HepG2 (cell line): ENCODE measurements around the gene UNG. TPM values are rescaled to one million over a fixed set of nuclear protein-coding genes. Genes with fewer than 3 reads are reported as not detected.

Source experiments
- CSRNP1 ChIP-seq: sonication (generic); formaldehyde crosslinking; IDR thresholded peaks from 2 replicates; pipeline ENCODE4 v1.8.1; 2023; ENCODE audit warnings: mild to moderate bottlenecking, missing genetic modification reagents
- DZIP1 ChIP-seq: sonication (generic); formaldehyde crosslinking; IDR thresholded peaks from 2 replicates; pipeline ENCODE4 v1.5.0; 2020; ENCODE audit warnings: mild to moderate bottlenecking, missing genetic modification reagents
- EHMT2 ChIP-seq: fragments of 200-600 bp; sonication (generic); IDR thresholded peaks from 2 replicates; pipeline ENCODE4 v1.7.0; 2017; ENCODE audit warnings: antibody characterized with exemption, low read depth, low read length, borderline replicate concordance
- EZH2 ChIP-seq: conservative IDR thresholded peaks from 2 replicates; pipeline ENCODE4 v1.6.1; 2012; ENCODE audit warnings: mild to moderate bottlenecking, low read depth, low read length, moderate library complexity
- GMEB2 ChIP-seq: IDR thresholded peaks from 2 replicates; pipeline ENCODE4 v1.6.1; 2016; ENCODE audit warnings: missing biosample characterization, missing genetic modification reagents, low read depth
- KLF15 ChIP-seq: sonication (generic); formaldehyde crosslinking; IDR thresholded peaks from 2 replicates; pipeline ENCODE4 v1.8.1; 2023; ENCODE audit warnings: borderline replicate concordance, mild to moderate bottlenecking, inconsistent platforms, missing genetic modification reagents, mixed read lengths
- MAFK ChIP-seq, 2 experiments: IDR thresholded peaks in 1 of 2; conservative IDR thresholded peaks in 1 of 2; 2 replicates each; pipeline ENCODE4 v1.6.1; 2011; ENCODE audit warnings: improper control_type of control experiment in 2 of 2, low read length in 2 of 2
- MEF2D ChIP-seq: sonication (generic); formaldehyde crosslinking; IDR thresholded peaks from 2 replicates; pipeline ENCODE4 v1.5.1; 2020; ENCODE audit warnings: mild to moderate bottlenecking, missing genetic modification reagents
- SMARCE1 ChIP-seq: fragments of 450-650 bp; IDR thresholded peaks from 2 replicates; pipeline ENCODE4 v1.6.1; 2017; ENCODE audit warnings: borderline replicate concordance
- SSRP1 ChIP-seq: IDR thresholded peaks from 2 replicates; pipeline ENCODE4 v1.6.1; 2016; ENCODE audit warnings: control low read depth
- THRA ChIP-seq: sonication (generic); formaldehyde crosslinking; IDR thresholded peaks from 2 replicates; pipeline ENCODE4 v1.4.0; 2020; ENCODE audit warnings: missing genetic modification reagents, borderline replicate concordance
- THYN1 ChIP-seq: sonication (generic); formaldehyde crosslinking; IDR thresholded peaks from 2 replicates; pipeline ENCODE4 v1.8.1; 2023; ENCODE audit warnings: low read depth, mild to moderate bottlenecking, moderate library complexity, missing genetic modification reagents, borderline replicate concordance
- ZFP90 ChIP-seq: sonication (generic); formaldehyde crosslinking; IDR thresholded peaks from 2 replicates; pipeline ENCODE4 v1.8.0; 2022; ENCODE audit warnings: missing genetic modification reagents, mild to moderate bottlenecking, inconsistent platforms, borderline replicate concordance
- ZNF101 ChIP-seq: sonication (generic); formaldehyde crosslinking; IDR thresholded peaks from 2 replicates; pipeline ENCODE4 v1.4.0; 2020; ENCODE audit warnings: mild to moderate bottlenecking, low read depth, missing genetic modification reagents, borderline replicate concordance
- ZNF33A ChIP-seq: sonication (generic); formaldehyde crosslinking; IDR thresholded peaks from 2 replicates; pipeline ENCODE4 v1.5.1; 2020; ENCODE audit warnings: missing genetic modification reagents, mild to moderate bottlenecking, moderate library complexity, borderline replicate concordance
- ZNF414 ChIP-seq: sonication (generic); formaldehyde crosslinking; IDR thresholded peaks from 2 replicates; pipeline ENCODE4 v1.5.0; 2020; ENCODE audit warnings: missing genetic modification reagents
- ZNF616 ChIP-seq: sonication (generic); formaldehyde crosslinking; IDR thresholded peaks from 2 replicates; pipeline ENCODE4 v1.5.0; 2020; ENCODE audit warnings: low read depth, mild to moderate bottlenecking, missing genetic modification reagents
- ZNF704 ChIP-seq: sonication (generic); formaldehyde crosslinking; IDR thresholded peaks from 2 replicates; pipeline ENCODE4 v1.8.1; 2023; ENCODE audit warnings: mild to moderate bottlenecking, inconsistent platforms, moderate library complexity, missing genetic modification reagents, borderline replicate concordance
- polyA plus RNA-seq, 8 experiments: library from polyadenylated mRNA; depleted of rRNA in 3 of 8; stranded (reverse) in 7 of 8; unstranded in 1 of 8; fragments of >200 nt; fragmentation: Illumina TruSeq in 4 of 8; extraction: Trizol in 4 of 8; gene quantifications; 2 replicates each; pipeline versions ENCODE4 v1.2.1 to v1.2.3, GENCODE V29; 2011 to 2016; ENCODE audit warnings: low read depth in 4 of 8, missing spikeins in 1 of 8, mixed read lengths in 1 of 8; ENCODE audit not compliant: insufficient read depth in 1 of 8
- total RNA-seq, 5 experiments: library from RNA; depleted of rRNA; stranded (reverse); fragments of >200 nt; fragmentation: Illumina TruSeq; extraction: Trizol; gene quantifications; 2 replicates each; pipeline ENCODE4 v1.2.3, GENCODE V29; 2016; ENCODE audit warnings: low read depth in 1 of 5

The UNG gene
- total and polyA plus RNA-seq, 2 of the 13 experiments (the other 11 are each of a cell fraction or from before 2014, with no cell fraction given): 23.3 to 114 TPM

GRCh38 chr12:109065853-109066193 is 31.6 kb upstream of the UNG start (continued):
- TF ChIP-seq KLF15 (CRISPR knock-in tag) (no peak), EHMT2 (no peak), DZIP1 (CRISPR knock-in tag) (no peak), MEF2D (CRISPR knock-in tag) (no peak), THYN1 (CRISPR knock-in tag) (no peak), THRA (CRISPR knock-in tag) (no peak), GMEB2 (CRISPR knock-in tag) (no peak), ZNF704 (CRISPR knock-in tag) (no peak), ZFP90 (CRISPR knock-in tag) (no peak), EZH2 (no peak), SSRP1 (CRISPR knock-in tag) (0 out of 2 replicates have a peak, but pooled peaks have one; percentile 3), ZNF414 (CRISPR knock-in tag) (no peak), ZNF616 (CRISPR knock-in tag) (no peak), CSRNP1 (no peak), MAFK (conservative IDR thresholded peaks at IDR 0.05 in 1 of 2, IDR thresholded peaks at IDR 0.05 in 1 of 2; ENCODE audit: low read length in 2 of 2) (no peak), SMARCE1 (no peak), ZNF101 (no peak), ZNF33A (CRISPR knock-in tag) (no peak)
